Effector CD4-positive, alpha-beta T cell (primary cell): ENCODE data around the gene CTBP2. TPM values are rescaled to one million over a fixed set of nuclear protein-coding genes. Genes with fewer than 3 reads are reported as not detected.

Experiments used
- DNase-seq: peaks from one replicate; pipeline ENCODE4 v3.0.0-alpha.2; 2020
- total RNA-seq: gene quantifications from one replicate; lab custom pipeline; 2026; lab: John Stamatoyannopoulos, UW

The CTBP2 gene
- total RNA-seq: not detected

- no peak for DNase-seq
Observed at GRCh38 chr10:125159932-125160855, at the start of gene CTBP2. Gene CTBP2, minus strand, starts transcription at chr10:125160563.

DNA sequence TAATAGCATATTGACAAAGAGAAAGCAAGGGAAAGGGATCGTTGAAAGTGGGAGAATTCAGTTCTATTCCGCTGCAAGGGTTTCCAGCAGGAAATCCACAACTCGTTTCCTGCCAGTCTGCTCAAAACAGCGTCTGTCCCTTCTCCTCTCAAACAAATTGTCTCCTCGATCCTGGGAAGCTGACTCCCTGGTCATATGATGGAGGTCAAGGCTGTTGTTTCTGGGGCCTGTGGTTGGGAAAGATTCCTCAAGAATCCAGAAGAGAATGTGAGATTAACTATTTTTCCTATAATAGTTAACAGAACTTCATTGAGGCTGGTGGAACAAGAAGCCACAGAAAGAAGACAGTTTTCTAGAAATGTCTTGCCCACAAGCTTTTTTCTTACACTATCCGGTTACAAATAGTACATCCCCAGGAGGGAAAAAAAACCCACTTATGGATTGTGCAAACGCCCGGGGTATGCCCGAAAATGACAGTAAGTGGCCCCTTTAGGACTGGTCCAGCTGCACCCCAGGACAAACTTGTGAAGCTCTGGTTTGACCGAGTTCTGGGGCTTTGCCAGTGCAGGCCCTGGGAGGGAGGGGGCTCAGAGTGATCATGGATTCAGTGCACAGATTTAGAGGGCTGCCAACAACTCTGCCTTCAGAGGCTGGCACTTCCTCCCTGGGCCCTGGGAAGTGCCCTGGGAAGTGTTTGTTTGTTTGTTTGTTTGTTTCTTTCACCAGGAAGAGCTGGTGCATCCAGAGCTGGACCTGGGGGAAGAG is 49.4 kb upstream of the CTBP2 start:
- no peak for DNase-seq

- no peak for DNase-seq
Observed at GRCh38 chr10:125208854-125209565, 48.6 kb upstream of the CTBP2 start.

- no peak for DNase-seq
Observed at GRCh38 chr10:125206623-125207022, 46.3 kb upstream of the CTBP2 start.

DNA sequence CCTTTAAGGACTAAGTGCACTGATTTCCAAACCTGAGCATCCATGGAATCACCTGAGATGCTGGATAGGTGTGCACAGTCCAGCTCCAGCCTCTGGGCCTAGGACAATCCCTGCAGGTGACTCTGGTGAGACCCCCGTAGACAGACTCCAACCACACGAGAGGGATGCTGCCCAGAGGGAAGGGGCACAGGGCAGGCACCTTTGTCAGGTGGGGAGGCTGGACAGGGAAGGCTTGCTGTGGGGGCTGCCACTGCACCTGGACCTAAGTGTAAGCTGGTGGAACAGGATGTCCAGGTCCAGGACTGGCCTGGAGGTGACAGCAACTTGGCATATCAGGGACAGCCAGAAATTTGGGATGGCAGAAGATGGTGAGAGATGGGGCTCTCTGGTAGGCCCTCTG is 45.1 kb upstream of the CTBP2 start:
- no peak for DNase-seq

DNA sequence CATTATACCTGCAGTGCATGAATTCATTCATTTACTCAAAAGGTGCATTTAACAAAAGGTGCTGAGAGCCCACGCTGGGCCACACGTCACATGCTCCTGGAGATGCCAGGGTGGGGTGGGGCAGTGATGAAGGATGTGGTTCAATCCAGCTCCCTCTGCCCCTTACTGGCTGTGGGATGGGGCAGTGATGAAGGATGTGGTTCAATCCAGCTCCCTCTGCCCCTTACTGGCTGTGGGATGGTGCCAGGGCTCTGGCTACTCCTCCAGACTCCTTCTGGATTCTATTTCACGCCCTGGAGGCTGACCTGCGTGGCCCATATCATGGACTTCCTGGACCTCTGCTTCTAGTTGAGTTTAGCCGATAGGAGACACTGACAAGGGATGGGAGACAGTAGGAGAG is 44.0 kb upstream of the CTBP2 start:
- DNase-seq: no peak

GRCh38 chr10:125203186-125203800 is 42.9 kb upstream of the CTBP2 start:
- DNase-seq: no peak

DNA sequence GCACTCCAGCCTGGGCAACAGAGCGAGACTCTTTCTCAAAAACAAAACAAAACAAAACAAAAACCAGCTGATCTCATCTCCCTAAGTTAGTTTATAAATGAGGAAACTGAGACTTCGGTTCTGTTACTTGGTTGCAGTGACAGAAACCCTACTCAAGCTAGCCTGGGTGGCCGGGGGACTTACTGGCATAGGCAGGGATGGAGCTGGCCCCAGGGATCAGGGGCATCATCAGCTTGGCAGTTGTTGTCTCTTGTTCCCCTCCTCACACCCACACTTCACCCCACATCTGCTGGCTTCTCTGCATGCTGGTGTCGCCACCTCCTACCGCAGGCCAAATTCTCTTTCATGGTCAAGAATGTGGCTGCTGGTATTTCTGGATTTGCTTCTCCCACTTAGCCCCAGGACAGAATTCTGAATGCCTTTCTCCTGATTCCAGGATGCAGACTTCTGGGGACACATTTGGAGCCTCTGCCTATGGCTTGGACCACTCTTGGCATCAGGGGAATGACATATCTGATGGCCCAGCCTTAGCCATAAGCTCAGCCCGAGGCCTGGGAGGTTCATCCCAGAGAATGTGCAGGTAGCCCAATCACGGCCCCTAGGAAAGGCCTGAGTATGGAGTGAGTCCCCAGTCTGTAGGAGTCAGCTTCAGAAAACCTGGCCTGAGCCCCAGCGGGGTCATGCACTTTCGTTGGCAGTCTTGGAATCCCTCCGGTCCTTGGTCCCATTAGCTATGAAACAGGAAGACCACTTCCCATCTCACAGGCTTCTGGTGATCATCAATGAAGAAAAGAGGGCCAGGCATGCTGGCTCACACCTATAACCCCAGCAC is 41.6 kb upstream of the CTBP2 start:
- DNase-seq: no peak

- no peak for DNase-seq
Observed at GRCh38 chr10:125201108-125201524, 40.8 kb upstream of the CTBP2 start.

GRCh38 chr10:125200396-125200795 is 40.0 kb upstream of the CTBP2 start:
- no peak for DNase-seq

GRCh38 chr10:125199270-125199669 is 38.9 kb upstream of the CTBP2 start:
- no peak for DNase-seq

DNA sequence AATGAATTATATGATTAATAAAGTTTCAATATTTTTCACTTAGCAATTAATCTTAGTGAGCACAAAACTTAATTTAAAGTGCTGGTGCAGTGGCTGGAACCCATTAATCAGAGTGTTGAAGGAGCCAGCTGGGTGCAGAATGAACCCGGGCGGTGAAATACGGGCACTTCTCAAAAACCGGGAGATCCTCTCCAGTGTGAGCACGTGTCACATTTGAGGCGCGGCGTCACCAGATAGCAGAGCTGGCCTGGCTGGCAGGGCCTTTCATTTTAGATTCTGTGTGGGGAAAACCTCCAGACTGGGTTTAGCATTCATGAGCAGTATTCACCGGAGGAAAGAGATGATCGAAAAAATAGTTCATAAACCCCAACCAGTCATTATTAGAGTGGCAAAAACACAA is 34.5 kb upstream of the CTBP2 start:
- no peak for DNase-seq

DNA sequence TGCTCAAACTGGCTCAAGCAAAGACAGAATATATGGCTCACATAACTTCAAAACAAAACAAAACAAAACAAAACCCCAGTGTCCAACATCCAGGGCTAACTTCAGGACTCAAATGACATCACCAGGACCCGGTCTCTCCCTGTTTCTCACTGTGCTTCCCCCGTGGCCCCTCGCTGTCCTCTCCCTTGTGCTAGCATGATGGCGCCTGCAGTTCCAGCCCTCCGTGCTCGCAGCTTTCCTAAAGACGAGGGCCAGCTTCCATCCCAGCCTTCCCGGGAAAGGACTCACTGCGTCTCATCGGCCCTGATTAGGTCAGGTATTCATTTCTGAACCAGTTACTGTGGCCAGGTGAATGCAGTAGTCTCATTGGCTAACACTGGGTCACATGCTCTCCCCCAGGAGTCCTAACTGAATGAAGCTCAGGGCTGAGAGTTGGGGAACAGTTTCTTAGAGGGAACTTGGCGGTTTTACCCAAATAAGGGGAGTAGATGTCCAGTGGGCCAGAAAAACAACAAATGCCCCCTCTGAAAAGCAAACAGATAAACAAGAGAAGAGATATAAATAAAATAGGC is 33.0 kb upstream of the CTBP2 start:
- no peak for DNase-seq

DNA sequence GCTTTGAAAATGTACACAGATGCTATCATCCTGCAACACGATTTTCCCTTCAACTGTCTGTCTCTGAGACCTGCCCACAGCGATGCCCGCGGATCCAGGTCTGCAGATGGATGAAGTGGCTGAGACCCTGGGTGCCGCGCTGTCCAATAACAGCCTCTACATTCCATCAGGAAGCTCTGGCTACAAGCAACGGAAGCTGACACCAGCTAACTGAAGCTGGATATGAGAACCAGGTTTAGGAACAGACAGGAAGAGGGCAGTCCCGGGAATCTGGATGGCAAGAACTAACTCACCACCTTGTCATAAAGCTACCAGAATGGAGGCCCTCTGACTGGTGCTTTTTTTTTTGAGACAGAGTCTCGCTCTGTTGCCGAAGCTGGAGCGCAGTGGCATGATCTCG is 32.3 kb upstream of the CTBP2 start:
- no peak for DNase-seq

DNA sequence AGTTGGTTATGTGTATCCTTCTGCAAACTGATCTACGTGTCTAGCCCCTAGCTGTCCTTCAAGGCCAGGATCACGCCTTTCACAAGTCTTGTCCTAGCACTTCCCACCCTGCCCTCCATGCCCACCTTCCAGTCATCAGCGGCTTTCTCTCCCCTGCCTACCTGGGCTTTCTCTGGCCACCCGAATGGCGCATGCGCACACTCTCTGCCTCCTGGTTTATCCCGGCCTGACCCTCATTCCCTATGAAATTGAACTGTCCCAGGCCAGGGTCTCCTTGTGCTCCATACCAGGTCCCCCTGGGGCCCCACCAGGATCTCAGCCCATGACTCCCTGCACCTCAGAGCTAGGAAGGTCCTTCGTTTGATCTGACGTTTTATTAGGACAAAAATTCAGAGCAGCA is 31.6 kb upstream of the CTBP2 start:
- no peak for DNase-seq

DNA sequence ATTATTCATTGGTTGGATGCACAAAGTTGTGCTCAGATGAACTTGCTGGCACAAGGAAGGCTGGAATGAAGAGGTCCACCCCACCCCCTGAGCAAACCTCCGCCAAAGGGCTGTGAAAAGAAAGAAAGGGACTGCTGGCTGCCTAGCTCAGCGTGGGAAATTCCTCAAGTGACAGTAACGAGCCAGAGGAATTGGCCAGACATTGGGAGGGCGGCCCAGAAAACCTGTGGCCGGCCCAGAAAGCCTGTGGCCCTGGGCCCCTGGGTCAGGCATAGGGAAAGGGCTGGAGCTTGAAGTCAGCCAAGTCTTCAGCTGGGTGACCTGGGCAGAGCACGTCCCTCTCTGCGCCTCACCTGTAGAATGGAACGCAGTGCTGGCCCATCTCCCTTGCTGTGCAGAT is 30.6 kb upstream of the CTBP2 start:
- no peak for DNase-seq

DNA sequence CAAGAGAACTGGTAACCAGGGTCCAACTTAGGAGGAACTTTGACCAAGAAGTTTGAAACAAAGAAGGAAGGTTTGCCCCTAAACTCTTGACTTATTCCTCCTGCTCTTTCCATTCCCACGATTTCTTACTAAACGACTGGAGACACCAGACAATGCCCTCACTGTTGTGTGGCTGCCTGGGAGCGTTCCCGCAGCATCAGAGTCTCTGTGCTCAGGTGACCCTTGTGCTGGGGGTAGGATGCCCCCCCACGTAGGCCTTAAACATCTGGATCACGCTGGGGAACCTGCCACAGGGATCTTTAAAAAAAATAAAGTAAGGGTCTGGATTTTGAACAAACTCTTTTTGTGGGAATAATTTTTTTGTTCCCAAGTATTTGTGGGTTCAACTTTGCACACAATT is 30.1 kb upstream of the CTBP2 start:
- DNase-seq: no peak

- no peak for DNase-seq
Observed at GRCh38 chr10:125189162-125189561, 28.8 kb upstream of the CTBP2 start.

DNA sequence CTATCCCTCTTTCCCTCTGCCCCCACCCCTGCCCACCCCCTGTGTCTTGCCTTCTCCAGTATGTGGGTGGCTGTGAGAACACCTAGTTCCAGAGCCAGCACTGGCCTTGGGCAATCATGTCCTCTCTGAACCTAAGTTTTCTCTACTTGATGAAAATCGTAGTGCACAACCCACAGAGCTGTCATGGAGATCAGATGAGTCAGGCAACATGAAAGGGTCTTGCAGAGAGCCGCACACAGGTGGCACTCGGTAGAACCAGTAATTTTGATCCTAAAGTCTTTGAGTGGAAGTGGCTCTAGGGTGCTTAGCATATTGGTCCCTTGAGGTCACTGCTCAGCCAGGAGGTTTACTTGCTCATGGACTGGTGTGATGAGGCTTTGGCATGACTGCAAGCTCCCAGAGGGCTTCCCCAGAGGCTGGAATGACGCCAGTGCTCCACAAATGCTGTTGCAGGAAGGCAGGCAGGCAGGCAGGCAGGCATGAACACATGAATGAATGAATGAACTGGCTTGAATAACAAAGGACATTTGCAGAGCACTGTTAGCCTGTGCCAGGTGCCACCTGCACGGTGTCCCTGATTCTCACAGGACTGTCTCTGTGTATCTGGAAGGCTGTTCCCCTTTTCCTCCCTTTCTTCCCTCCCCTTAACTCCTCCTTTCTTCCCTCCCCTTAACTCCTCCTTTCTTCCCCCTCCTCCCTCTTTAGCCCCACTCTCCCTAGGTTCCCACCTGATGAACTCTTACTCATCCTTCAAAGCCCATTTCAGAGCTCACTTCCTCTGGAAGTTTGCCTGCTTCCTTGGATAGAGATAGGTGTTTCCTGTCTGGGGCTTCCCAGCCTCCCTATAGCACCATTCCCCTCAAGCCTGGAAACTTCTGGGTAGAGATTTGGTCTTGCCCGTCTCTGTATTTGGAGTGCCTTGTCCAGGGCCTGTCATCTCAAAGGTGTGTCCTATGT is 27.2 kb upstream of the CTBP2 start:
- no peak for DNase-seq

DNA sequence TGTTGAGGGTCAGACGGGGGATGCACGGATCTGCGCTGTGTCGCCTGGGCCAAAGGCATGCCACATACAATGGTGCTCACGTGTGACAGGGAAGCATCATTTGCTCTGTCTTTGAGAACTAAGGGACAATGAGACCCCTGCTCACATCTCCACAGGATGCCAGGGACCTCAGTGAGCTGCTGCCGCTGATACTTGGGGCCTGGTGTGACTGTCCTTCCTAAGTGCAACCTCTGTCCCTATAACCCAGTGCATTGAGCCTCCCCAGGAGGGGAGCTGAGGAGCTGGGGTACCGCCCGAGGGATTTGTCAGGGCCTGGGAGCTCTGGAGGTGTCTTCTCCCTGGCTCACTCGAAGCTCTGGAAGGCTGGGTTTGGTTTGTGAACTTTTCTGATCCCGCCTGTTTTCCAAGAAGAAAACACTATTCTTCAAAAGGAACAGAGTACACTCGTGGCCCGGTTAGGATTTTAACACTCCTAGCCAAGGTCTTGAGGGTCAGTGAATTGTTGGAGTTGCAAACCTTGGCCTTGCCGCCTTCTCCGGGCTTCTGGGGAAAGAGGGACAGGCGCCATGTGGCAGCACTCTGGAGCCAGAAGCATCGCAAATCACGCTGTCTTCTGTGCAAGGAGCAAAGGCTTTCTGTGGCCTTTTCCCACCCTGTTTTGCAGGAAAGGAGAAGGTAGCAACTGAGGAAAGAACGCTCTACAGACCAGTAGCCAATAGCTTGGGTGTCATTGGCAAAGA is 26.2 kb upstream of the CTBP2 start:
- DNase-seq: no peak
